Muscle layer of duodenum (tissue), 2 donors: Measurements from ENCODE around the gene USP10.

Source experiments
- H3K27ac ChIP-seq: one replicate; pipeline ENCODE4 v1.7.0; 2013; ENCODE audit warnings: mild to moderate bottlenecking, low read length
- H3K27me3 ChIP-seq: one replicate; pipeline ENCODE4 v1.7.0; 2013; ENCODE audit warnings: low read depth, mild to moderate bottlenecking, control low read depth, low read length
- H3K36me3 ChIP-seq, 2 donors: one replicate each; pipeline ENCODE4 v1.7.0; 2013; ENCODE audit warnings: low read length in 2 of 2, control low read depth in 1 of 2, mild to moderate bottlenecking in 1 of 2; ENCODE audit not compliant: insufficient read depth in 2 of 2, control insufficient read depth in 1 of 2
- H3K4me1 ChIP-seq, 2 donors: one replicate each; pipeline ENCODE4 v1.7.0; 2013; ENCODE audit warnings: low read length in 2 of 2, mild to moderate bottlenecking in 2 of 2, control low read depth in 1 of 2, moderate library complexity in 1 of 2; ENCODE audit not compliant: insufficient read depth in 2 of 2, control insufficient read depth in 1 of 2
- H3K4me3 ChIP-seq, 2 donors: one replicate each; pipeline ENCODE4 v1.7.0; 2013; ENCODE audit warnings: low read length in 2 of 2, low read depth in 1 of 2, mild to moderate bottlenecking in 1 of 2
- H3K9me3 ChIP-seq, 2 donors: one replicate each; pipeline ENCODE4 v1.7.0; 2013; ENCODE audit warnings: low read length in 2 of 2, control low read depth in 1 of 2, mild to moderate bottlenecking in 1 of 2; ENCODE audit not compliant: control insufficient read depth in 1 of 2
- donor health status: healthy.

Gene USP10

GRCh38 chr16:84675423-84675822 is 24.4 kb upstream of the USP10 start:
- Histone ChIP-seq H3K4me1 (no peaks in the 10 kb centered on the region), H3K27ac (no peak overlapping the region), H3K36me3 (no peaks in the 10 kb centered on the region), H3K4me3 (no peak overlapping the region), H3K27me3 (no peaks in the 10 kb centered on the region), H3K9me3 (no peaks in the 10 kb centered on the region)

- no peaks in the 10 kb centered on the region for H3K9me3 ChIP-seq
- no peaks in the 10 kb centered on the region for H3K36me3 ChIP-seq
- no peak overlapping the region for H3K4me3 ChIP-seq
- H3K4me1 ChIP-seq, result no peaks in the 10 kb centered on the region
- no peaks in the 10 kb centered on the region for H3K27me3 ChIP-seq
- H3K27ac ChIP-seq, result no peak overlapping the region
Measured at GRCh38 chr16:84675884-84676283, 23.9 kb upstream of the USP10 start.

GRCh38 chr16:84677017-84677803 is 22.6 kb upstream of the USP10 start:
- Histone ChIP-seq H3K9me3 (no peaks in the 10 kb centered on the region), H3K4me3 (no peak overlapping the region), H3K4me1 (no peaks in the 10 kb centered on the region), H3K36me3 (no peaks in the 10 kb centered on the region), H3K27me3 (no peaks in the 10 kb centered on the region), H3K27ac (no peak overlapping the region)

- Histone ChIP-seq H3K9me3 (no peaks in the 10 kb centered on the region), H3K36me3 (no peaks in the 10 kb centered on the region), H3K27me3 (no peaks in the 10 kb centered on the region), H3K27ac (no peak overlapping the region), H3K4me1 (no peaks in the 10 kb centered on the region), H3K4me3 (no peak overlapping the region)
Measured at GRCh38 chr16:84677849-84678248, 22.0 kb upstream of the USP10 start.

- H3K9me3 ChIP-seq, result no peaks in the 10 kb centered on the region
- H3K36me3 ChIP-seq, result no peaks in the 10 kb centered on the region
- H3K4me3 ChIP-seq, result no peak overlapping the region
- H3K27me3 ChIP-seq, result no peaks in the 10 kb centered on the region
- H3K4me1 ChIP-seq, result no peaks in the 10 kb centered on the region
- H3K27ac ChIP-seq, result no peak overlapping the region
Measured at GRCh38 chr16:84678541-84678940, 21.3 kb upstream of the USP10 start.

GRCh38 chr16:84680165-84680842 is 19.5 kb upstream of the USP10 start:
- Histone ChIP-seq H3K4me1 (no peaks in the 10 kb centered on the region), H3K4me3 (no peak overlapping the region), H3K27ac (no peak overlapping the region), H3K27me3 (no peaks in the 10 kb centered on the region), H3K36me3 (no peaks in the 10 kb centered on the region), H3K9me3 (no peaks in the 10 kb centered on the region)

- Histone ChIP-seq H3K4me1 (no peaks in the 10 kb centered on the region), H3K27me3 (no peaks in the 10 kb centered on the region), H3K9me3 (no peaks in the 10 kb centered on the region), H3K36me3 (no peaks in the 10 kb centered on the region), H3K27ac (no peak overlapping the region), H3K4me3 (no peak overlapping the region)
Measured at GRCh38 chr16:84680843-84681629, 18.8 kb upstream of the USP10 start.

- H3K27me3 ChIP-seq, result no peaks in the 10 kb centered on the region
- H3K9me3 ChIP-seq, result no peaks in the 10 kb centered on the region
- no peaks in the 10 kb centered on the region for H3K4me1 ChIP-seq
- H3K4me3 ChIP-seq, result no peak overlapping the region
- no peak overlapping the region for H3K27ac ChIP-seq
- H3K36me3 ChIP-seq, result no peaks in the 10 kb centered on the region
Measured at GRCh38 chr16:84683691-84684591, 15.9 kb upstream of the USP10 start.

- H3K9me3 ChIP-seq, result no peaks in the 10 kb centered on the region
- no peaks in the 10 kb centered on the region for H3K27me3 ChIP-seq
- H3K4me1 ChIP-seq, result no peaks in the 10 kb centered on the region
- H3K4me3 ChIP-seq, result no peak overlapping the region
- no peaks in the 10 kb centered on the region for H3K36me3 ChIP-seq
- H3K27ac ChIP-seq, result no peak overlapping the region
Measured at GRCh38 chr16:84684592-84684965, 15.2 kb upstream of the USP10 start.

- no peak overlapping the region for H3K4me3 ChIP-seq
- no peak overlapping the region for H3K27ac ChIP-seq
- no peaks in the 10 kb centered on the region for H3K36me3 ChIP-seq
- H3K9me3 ChIP-seq, result no peaks in the 10 kb centered on the region
- no peaks in the 10 kb centered on the region for H3K27me3 ChIP-seq
- no peaks in the 10 kb centered on the region for H3K4me1 ChIP-seq
Measured at GRCh38 chr16:84685210-84685609, 14.6 kb upstream of the USP10 start.
